Mucosa of gallbladder (tissue), 1 donor: ENCODE results near the gene RABEP2. TPM values are rescaled to one million over a fixed set of nuclear protein-coding genes. Genes with fewer than 3 reads are reported as not detected.
"Not testable (repeated sequence)": the region's sequence is repeated elsewhere in the genome, so short reads cannot be mapped to it uniquely, and the experiment has no call there.

Source experiments
- DNase-seq: peaks from one replicate; pipeline ENCODE4 v3.0.0-alpha.2; 2020; ENCODE audit warnings: low spot score
- total RNA-seq: library from RNA; stranded (reverse); gene quantifications from one replicate; pipeline ENCODE4 v1.2.1, GENCODE V29; 2021
- donor health status: DM: no; HTN: no; CAD: no.

The RABEP2 gene
- total RNA-seq, 1 donor from 2014 or later = 35.1 TPM

DNA sequence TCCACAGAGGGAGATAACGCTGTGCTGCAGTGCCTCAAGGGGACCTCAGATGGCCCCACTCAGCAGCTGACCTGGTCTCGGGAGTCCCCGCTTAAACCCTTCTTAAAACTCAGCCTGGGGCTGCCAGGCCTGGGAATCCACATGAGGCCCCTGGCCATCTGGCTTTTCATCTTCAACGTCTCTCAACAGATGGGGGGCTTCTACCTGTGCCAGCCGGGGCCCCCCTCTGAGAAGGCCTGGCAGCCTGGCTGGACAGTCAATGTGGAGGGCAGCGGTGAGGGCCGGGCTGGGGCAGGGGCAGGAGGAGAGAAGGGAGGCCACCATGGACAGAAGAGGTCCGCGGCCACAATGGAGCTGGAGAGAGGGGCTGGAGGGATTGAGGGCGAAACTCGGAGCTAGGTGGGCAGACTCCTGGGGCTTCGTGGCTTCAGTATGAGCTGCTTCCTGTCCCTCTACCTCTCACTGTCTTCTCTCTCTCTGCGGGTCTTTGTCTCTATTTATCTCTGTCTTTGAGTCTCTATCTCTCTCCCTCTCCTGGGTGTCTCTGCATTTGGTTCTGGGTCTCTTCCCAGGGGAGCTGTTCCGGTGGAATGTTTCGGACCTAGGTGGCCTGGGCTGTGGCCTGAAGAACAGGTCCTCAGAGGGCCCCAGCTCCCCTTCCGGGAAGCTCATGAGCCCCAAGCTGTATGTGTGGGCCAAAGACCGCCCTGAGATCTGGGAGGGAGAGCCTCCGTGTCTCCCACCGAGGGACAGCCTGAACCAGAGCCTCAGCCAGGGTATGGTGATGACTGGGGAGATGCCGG, 7.5 kb upstream of the RABEP2 start:
- no peak for DNase-seq

DNA sequence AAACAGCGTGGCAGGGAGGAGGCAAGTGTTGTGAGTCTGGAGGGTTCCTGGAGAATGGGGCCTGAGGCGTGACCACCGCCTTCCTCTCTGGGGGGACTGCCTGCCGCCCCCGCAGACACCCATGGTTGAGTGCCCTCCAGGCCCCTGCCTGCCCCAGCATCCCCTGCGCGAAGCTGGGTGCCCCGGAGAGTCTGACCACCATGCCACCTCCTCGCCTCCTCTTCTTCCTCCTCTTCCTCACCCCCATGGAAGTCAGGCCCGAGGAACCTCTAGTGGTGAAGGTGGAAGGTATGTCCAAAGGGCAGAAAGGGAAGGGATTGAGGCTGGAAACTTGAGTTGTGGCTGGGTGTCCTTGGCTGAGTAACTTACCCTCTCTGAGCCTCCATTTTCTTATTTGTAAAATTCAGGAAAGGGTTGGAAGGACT, 6.8 kb upstream of the RABEP2 start, which contains the start of gene CD19:
CD19 (plus strand) TSS at position 171 of the 425 bp plus-strand sequence; CDS start at position 201, 30 bp downstream.
- DNase-seq = no peak

DNA sequence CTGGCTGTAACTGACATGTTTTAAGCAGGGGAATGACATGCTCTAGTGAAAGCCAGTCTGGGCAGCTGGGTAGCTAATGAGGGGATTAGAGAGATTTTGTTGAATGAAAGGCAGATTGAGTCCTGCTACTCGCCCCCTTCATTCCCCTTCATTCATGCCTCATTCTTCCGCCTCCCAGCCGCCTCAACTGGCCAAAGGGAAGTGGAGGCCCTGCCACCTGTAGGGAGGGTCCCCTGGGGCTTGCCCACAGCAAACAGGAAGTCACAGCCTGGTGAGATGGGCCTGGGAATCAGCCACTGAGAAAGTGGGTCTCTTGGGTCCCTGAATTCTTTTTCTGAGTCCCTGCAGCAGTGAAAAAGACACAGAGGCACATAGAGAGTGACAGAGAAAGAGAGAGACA, 5.6 kb upstream of the RABEP2 start:
- no peak for DNase-seq

DNA sequence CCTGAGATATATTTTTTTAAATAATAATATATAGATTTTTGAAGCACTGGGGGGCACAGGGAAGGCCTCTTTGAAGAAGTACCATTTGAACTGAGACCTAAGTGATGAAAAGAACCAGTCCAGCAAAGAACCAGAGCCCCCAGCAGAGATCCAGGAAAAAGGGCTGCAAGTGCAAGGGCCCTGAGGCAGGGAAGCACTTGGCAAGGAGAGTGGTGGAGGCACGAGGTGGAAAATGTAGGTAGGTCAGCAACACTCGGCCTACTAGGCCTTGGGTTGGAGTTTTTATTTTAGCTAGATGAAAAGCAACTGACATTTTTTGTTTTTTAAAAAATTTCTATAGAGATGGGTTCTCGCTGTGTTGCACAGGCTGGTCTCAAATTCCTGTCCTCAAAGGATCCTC, 5.2 kb upstream of the RABEP2 start:
- DNase-seq = no peak

DNA sequence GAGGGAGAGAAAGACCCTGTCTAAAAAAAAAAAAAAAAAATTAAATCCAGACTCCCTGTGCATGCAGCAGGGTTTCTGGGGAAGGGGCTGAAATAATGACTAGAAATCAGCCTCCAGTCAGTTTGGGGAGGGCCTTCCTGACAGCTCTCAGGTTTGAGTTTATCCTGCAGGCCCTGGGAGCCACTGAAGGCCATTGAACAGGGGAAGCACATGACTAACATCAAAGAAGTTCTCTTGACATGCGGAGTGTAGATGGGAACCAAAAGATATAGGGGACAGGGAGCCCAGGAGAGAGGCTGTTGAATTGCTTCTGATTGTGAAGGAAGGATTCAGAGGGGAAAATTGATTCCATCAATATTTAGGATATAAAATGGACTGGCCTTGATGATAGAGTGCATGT, 2.8 kb upstream of the RABEP2 start:
- DNase-seq = no peak

DNA sequence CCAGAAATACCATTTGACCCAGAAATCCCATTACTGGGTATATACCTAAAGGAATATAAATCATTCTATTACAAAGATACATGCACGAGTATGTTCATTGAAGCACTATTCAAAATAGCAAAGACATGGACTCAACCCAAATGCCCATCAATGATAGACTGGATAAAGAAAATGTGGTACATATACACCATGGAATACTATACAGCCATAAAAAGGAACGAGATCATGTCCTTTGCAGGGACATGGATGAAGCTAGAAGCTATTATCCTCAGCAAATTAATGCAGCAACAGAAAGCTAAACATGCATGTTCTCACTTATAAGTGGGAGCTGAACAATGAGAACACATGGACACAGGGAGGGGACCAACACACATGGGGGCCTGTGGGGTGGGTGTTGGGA, 1.2 kb upstream of the RABEP2 start:
- not testable (repeated sequence) for DNase-seq

DNA sequence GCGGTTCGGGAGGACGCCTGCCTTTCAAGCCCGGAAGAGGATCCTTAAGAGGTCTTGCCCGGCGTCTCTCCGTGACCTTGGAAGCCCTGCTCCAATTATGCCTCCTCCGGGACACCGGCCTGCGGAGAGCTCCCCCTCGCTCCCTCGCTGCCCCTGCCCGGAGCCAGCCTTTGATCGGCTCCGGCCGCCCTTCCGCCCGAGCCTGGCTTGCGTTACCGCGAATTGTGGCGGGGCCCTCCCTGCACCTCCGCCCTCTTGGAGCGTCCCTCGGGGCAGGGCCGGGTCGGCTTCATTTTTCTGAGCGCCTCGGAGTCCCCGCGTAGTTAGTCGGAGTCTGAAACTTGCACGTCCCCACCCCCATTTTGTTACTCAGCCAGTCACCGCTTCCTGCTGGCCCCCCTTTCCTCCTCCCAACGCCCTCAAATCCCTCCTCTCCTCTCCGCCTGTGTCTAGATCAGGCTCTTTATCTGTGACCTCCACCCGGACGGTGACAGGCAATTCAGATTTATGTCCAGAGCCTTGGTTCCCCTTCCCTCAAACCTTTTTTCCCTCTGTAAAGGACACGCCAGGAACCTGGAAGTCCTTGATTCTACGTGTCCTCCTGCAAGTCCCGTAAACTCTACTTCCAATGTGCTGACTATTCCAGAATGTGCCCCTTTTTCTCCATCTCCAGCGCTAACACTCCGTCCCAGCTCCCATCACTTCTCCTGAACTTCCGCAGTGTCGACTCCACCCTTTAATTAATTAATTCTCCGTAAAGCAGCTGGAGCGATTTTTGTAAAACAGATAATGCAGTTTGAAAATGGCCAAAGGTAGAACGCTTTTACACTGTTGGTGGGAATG, 569 bp upstream of the RABEP2 start:
- peak; percentile 74 for DNase-seq

DNA sequence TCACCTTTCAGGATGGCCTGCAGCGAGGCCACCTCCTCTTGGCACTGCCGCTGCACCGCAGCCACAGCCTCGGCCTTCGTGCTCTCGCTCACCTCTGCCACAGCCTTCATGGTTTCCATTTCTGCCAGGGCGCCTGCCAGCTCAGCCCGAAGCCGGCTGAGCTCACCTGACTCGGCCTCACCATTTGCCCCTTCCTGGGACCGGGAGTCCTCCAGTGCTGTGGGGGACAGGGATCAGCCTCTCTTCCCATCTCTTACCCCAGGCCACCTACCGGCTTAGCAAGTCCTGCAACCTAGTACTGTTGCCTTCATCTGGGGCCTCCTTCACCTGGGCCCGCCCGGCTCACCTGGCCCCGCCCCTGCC, 658 bp downstream of the RABEP2 start:
- no peak for DNase-seq

DNA sequence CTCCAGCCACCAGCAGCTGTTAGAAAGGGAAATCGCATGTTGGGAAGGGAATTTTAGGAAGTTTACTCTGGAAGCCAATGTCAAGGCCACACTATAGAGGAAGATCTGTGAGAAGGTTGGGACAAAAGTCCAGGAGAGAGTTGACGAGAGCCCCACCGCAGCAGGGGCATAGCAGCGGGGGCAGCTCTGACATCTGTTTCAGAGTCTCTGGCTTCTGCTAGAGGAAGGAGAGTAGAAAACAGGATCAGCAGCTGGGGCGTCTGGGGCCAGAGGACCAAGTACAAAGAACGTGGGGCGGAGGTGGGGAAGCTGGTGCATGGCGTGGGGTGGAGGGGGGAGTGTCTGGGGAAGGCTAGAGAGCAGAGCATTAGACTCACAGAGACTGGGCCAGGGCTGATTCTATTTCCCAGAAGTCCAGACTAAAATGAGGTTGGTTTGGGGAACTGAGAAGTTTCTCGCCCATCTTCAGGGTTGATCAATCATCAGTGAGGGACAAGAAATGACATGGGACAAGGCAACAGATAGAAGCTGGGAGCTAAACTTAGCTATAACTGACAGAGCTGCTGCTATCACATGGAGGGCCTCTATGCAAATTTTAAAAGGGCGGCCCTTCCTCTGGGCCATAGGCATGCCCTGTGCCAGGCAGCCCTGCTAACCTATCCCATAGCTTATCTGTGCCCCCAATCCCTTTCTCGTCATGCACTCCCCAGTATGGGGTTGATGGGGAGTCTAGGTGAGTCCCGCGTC, 1.2 kb downstream of the RABEP2 start:
- DNase-seq = no peak

DNA sequence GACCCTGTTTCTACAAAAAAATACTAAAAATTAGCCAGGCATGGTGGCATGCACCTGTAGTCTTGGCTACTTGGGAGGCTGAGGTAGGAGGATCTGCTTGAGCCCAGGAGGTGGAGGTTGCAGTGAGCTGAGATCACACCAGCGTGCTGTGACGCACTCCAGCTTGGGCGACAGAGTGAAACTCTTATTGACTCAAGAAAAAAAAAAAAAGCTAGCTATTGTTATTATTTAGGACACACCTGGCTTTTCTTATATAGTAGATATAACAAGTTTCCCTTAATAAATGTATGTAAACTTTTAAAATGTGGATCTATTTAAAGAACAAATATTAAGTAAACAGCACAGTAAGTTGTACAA, 1.8 kb downstream of the RABEP2 start:
- no peak for DNase-seq

DNA sequence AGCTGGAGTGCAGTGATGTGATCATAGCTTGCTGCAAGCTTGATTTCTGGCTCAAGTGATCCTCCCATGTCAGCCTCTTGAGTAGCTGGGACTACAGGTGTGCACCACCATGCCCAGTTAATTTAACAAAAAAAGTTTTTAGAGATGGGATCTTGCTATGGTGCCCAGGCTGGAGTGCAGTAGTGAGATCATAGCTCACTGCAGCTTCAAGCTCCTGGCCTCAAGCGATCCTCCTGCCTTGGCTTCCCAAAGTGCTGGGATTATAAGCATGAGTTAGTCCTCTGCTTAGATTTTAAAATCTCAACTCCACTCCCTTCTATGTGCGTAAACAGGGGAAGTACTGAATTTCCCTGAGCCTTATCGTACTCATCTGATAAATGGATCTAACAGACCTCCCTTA, 6.3 kb downstream of the RABEP2 start:
- DNase-seq = no peak

DNA sequence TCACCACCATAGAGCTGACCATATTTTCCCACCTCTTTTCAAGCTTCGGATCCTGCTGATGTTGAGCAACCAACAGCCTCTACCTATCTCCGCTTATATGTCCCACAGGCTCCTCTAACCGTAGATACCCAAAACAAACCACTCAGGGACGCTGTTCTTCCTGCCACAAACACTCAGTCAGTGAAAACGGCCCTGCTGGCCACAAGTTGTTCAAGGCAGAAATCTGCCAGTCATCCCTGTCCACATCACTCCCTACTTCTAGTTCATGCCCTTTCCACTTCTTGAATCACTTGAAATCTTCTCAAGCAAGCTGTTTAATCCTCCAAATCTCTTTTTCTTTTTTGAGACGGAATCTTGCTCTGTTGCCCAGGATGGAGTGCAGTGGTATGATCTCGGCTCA, 7.9 kb downstream of the RABEP2 start:
- no peak for DNase-seq

DNA sequence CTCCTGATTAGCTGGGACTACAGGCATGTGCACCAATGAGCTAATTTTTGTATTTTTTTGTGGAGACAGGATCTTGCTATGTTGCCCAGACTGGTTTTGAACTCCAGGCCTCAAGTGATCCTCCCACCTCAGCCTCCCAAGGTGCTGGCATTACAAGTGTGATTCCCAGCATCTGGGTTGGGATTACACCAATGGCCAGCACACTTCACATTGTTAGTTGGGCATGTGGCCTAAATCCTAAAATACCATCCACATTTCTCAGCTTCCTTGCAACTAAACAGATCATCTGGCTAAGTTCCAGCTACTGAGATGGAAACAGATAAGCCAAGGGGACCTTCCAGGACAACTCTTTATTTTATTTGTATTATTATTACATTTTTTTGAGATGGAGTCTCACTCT, 9.9 kb downstream of the RABEP2 start:
- no peak for DNase-seq

DNA sequence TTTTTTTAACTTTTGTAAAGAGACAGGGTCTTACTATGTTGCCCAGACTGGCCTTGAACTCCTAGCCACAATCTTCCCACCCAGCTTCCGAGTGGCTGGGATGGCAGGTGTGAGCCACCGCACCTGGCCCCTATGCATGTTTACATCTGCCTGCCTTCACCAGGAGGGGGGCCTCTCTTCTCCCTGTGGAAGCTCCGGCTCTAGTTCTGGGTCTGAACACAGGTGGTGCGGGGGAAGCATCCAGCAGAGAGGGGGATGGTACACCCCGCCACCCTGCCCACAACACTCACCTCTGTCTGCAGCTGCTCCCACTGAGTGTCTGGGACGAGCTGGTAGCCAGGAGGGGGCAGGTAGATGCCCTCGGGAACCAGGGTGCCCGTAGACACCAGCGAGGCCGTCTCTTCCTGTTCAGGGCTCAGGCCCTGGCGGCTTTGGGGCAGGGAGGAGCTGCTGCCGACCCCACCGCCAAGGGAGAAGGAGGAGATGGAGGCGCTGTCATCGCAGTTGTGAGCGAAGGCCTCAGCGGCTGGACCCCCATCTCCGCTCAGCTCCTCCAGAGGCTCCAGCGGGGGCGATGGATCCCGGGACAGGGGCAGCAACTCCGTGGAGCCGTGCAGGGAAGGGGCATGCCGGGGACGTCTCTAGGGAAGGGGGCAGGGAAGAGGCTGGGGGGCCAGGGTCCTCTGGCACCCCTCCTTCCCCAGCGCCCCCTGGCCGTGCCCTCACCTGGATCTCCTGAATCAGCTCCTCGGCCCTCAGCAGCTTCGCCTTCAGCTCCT, 10.9 kb downstream of the RABEP2 start:
- no peak for DNase-seq

DNA sequence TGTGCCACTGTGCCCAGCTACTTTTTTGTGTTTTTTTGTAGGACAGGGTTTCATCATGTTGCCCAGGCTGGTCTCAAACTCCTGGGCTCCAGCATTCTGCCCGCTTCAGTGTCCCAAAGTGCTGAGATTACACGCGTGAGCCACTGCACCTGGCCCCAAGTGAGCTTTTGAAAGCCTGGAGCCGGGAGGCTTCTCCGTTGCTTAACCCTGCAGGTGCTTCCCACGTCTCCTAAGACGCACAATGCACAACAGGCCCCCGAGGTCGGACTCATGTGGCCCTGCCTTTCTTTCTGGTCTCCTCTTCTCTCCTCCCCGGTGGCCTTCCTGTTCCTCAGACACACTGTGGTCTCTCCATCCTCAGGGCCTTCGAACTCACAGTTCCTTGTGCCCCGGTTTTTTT, 12.5 kb downstream of the RABEP2 start:
- DNase-seq = no peak

DNA sequence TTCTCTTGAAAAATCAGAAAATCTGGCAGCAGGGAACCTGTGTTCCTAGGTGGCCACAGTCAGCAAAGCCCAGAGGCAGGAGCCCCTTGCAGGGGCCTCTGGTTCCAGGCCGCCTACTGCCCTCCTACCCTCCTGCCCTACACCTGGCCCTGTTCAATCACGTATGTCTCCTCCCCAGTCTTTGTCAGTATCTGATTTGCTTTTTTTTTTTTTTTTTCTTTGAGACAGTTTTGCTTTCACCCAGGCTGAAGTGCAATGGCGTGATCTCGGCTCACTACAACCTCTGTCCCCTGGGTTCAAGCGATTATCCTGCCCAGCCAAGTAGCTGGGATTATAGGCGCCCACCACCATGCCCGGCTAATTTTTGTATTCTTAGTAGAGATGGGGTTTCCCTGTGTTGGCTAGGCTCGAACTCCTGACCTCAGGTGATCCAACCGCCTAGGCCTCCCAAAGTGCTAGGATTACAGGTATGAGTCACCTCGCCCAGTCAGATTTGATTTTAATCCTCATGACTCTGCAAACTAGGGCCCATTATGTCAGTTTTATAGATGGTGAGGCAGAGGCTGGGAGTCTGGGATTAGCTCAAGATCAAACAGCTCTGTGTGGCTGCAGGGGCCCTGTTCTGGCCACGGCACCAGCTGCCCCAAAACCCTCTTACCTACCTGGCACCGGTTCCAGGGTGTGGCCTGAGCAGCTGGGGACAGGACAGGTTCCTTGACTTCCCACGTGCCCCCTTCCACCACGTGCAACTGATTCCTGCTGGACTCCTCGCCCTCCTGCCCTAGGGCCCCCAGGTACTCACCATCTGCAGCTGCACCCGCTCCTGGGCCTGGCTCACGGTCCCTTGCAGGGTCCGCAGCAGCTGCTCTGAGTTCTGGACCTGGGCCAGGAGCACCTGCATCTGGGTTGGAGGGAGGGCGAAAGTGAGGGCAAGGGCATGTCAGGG, 14.7 kb downstream of the RABEP2 start:
- DNase-seq = no peak

DNA sequence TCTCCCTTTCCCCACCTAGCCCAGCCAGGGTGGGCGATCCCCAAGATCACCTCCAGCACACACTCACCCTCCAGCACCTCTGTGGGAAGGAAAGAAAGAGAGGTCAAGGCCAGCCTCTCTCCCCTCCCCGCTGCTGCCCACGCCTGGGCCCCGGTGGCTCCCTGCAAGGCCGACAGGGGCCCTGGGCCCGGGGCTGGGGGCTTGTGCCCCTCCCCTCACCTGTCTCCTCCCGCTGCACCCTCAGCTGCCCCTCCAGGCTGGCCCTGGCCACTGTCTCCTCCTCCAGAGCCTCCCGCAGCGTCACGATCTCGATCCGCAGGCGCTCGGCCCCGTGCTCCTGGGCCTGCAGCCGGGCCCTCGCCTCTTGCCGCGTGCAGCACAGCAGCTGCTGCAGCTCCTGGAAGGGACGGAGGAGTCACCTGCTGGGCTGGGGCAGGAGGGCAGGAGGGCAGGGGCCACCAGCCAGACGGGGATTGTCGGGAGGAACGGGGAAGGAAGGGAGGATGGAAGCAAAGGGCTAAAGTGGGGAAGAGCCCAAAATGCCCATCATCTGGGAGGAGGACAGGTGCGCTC, 19.2 kb downstream of the RABEP2 start:
- no peak for DNase-seq

DNA sequence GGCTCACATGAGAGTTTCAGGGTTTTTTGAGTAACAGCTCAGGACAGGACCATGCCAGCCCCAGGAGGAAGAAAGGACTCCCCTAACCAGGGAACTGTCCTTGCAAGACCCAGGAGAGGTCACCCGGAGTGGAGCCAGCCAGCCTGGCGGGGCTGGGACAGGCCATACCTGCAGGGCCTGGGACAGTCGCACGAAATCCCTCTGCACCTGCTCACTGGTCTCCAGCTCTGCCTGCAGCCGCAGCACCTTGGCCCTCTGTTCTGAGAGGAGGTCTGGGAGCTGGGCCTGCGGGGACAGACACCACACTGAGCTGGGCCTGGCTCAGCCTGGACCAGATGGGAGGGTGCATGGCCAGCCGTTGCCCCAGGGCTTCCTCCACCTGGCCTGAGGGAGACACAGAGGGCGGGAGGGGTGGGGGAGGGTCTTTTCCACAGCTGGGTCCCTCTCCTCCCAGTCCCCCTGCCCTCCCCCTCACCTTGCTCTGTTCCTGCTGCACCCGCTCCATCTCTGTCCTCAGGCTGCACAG, 19.7 kb downstream of the RABEP2 start:
- DNase-seq = no peak

DNA sequence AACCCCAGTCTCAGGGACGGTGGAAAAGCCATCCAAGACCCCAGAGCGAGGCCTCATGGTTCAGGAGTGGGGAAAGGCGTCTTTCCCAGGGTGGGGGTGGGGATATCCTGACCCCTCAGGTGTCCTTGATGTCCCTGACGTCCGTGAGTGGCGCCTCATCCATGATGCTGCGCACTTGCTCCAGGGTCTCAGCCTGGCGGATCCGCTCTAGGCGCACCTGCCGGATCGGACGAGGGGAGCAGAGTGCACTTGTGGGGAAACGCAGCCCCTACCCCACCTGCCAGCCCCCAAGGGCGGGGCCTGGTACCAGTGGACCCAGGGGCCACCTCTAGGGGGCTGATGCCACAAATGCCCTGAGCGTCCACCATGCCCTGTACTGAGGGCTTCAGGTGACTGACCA, 20.2 kb downstream of the RABEP2 start:
- DNase-seq = no peak

DNA sequence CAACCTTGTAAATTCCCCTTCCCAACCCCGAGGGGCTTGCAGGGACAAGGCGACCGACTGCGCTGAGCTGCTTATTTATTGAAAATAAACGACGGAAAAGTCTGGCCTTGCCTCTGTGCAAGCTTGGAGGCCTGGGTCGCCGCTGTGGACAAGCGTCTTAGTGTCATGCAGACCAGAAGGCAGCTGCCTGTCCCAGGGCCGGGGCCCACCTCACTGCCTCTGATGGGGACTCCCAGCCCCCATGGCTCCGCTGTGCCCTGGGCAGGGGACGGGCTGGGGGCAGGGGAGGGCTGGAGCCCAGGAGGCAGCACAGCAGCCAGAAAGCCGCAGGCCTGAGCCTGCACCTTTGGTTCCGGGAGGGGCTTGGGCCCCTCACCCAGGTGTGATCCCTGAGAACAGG, 20.7 kb downstream of the RABEP2 start:
- no peak for DNase-seq
